ENCODE data around the gene RNF208.

Gene RNF208

DNA sequence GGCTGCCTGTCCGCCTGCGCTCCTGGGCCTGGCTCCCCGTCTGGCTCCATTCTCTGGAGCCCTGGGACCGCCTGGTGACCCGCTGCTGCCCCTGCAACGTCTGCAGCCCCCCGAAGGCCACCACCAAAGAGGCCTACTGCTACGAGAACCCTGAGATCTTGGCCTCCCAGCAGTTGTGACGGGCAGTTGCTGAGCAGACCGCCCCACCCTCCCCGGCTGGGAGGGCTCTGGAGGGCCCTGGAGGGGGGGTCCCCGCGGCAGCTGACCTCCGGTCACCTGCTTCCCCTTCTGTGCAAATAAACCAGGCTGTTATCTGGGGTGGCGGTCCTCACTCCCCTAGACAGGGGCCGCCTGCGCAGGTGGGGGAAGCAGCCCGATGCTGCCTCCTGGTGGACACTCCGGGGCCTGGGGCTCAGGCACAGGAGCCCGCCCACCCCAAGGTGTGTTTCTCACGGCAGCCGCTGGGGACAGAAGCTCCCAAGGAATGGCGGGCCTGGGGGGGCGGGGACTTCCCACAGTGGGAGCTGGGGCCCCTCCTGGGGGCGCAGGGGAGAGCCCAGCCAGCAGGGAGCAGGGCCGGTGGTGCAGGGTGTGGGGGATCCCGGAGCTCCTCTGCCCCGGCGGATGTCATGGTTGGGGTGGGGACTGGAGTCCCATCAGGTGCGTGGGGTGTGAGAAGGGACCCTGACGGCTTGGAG is 14.3 kb upstream of the RNF208 start (continued):
- TF ChIP-seq, protein P1, sequence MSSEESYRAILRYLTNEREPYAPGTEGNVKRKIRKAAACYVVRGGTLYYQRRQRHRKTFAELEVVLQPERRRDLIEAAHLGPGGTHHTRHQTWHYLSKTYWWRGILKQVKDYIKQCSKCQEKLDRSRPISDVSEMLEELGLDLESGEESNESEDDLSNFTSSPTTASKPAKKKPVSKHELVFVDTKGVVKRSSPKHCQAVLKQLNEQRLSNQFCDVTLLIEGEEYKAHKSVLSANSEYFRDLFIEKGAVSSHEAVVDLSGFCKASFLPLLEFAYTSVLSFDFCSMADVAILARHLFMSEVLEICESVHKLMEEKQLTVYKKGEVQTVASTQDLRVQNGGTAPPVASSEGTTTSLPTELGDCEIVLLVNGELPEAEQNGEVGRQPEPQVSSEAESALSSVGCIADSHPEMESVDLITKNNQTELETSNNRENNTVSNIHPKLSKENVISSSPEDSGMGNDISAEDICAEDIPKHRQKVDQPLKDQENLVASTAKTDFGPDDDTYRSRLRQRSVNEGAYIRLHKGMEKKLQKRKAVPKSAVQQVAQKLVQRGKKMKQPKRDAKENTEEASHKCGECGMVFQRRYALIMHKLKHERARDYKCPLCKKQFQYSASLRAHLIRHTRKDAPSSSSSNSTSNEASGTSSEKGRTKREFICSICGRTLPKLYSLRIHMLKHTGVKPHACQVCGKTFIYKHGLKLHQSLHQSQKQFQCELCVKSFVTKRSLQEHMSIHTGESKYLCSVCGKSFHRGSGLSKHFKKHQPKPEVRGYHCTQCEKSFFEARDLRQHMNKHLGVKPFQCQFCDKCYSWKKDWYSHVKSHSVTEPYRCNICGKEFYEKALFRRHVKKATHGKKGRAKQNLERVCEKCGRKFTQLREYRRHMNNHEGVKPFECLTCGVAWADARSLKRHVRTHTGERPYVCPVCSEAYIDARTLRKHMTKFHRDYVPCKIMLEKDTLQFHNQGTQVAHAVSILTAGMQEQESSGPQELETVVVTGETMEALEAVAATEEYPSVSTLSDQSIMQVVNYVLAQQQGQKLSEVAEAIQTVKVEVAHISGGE (tag by site-specific recombination; conservative IDR thresholded peaks at IDR 0.05; ENCODE audit: low read depth): no peak
- TF ChIP-seq ZBTB17 (tag by site-specific recombination; IDR thresholded peaks at IDR 0.05) (no peak), ZNF701 (tag by site-specific recombination; IDR thresholded peaks at IDR 0.05) (no peak), ZNF623 (tag by site-specific recombination; IDR thresholded peaks at IDR 0.05) (no peak), ZNF548 (tag by site-specific recombination; IDR thresholded peaks at IDR 0.05) (no peak), ZNF341 (tag by site-specific recombination; IDR thresholded peaks at IDR 0.05; ENCODE audit: low read depth) (peak; percentile 70), ZNF596 (tag by site-specific recombination; IDR thresholded peaks at IDR 0.05) (no peak), ZSCAN16 (tag by site-specific recombination; IDR thresholded peaks at IDR 0.05) (no peak), ZNF133 (tag by site-specific recombination; IDR thresholded peaks at IDR 0.05) (no peak), ZFP3 (tag by site-specific recombination; IDR thresholded peaks at IDR 0.05; ENCODE audit: low read depth) (no peak), HOXA7 (CRISPR knock-in tag; IDR thresholded peaks at IDR 0.05; ENCODE audit: borderline replicate concordance) (no peak), ZBTB48 (tag by site-specific recombination; IDR thresholded peaks at IDR 0.05) (peak; percentile 19; the same call in 1 of the 2 replicates), ZNF248 (tag by site-specific recombination; IDR thresholded peaks at IDR 0.05) (no peak), SETDB1 (IDR thresholded peaks at IDR 0.05; ENCODE audit: insufficient read length, low read length) (no peak), ZSCAN30 (tag by site-specific recombination; IDR thresholded peaks at IDR 0.05) (peak; percentile 77), ZNF211 (tag by site-specific recombination; IDR thresholded peaks at IDR 0.05; ENCODE audit: low read depth) (no peak), ZNF292 (tag by site-specific recombination; IDR thresholded peaks at IDR 0.05; ENCODE audit: borderline replicate concordance, low read depth) (no peak), ZNF549 (tag by site-specific recombination; IDR thresholded peaks at IDR 0.05) (no peak), ZNF266 (tag by site-specific recombination; IDR thresholded peaks at IDR 0.05; ENCODE audit: low read depth) (no peak), ZNF529 (tag by site-specific recombination; IDR thresholded peaks at IDR 0.05; ENCODE audit: insufficient replicate concordance) (no peak), ZNF112 (tag by site-specific recombination; IDR thresholded peaks at IDR 0.05) (no peak), YY1 (tag by site-specific recombination; IDR thresholded peaks at IDR 0.05) (peak; percentile 80)
- TF ChIP-seq, protein P2, sequence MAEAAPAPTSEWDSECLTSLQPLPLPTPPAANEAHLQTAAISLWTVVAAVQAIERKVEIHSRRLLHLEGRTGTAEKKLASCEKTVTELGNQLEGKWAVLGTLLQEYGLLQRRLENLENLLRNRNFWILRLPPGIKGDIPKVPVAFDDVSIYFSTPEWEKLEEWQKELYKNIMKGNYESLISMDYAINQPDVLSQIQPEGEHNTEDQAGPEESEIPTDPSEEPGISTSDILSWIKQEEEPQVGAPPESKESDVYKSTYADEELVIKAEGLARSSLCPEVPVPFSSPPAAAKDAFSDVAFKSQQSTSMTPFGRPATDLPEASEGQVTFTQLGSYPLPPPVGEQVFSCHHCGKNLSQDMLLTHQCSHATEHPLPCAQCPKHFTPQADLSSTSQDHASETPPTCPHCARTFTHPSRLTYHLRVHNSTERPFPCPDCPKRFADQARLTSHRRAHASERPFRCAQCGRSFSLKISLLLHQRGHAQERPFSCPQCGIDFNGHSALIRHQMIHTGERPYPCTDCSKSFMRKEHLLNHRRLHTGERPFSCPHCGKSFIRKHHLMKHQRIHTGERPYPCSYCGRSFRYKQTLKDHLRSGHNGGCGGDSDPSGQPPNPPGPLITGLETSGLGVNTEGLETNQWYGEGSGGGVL (tag by site-specific recombination; IDR thresholded peaks at IDR 0.05): peak; percentile 68
- TF ChIP-seq, protein P3, sequence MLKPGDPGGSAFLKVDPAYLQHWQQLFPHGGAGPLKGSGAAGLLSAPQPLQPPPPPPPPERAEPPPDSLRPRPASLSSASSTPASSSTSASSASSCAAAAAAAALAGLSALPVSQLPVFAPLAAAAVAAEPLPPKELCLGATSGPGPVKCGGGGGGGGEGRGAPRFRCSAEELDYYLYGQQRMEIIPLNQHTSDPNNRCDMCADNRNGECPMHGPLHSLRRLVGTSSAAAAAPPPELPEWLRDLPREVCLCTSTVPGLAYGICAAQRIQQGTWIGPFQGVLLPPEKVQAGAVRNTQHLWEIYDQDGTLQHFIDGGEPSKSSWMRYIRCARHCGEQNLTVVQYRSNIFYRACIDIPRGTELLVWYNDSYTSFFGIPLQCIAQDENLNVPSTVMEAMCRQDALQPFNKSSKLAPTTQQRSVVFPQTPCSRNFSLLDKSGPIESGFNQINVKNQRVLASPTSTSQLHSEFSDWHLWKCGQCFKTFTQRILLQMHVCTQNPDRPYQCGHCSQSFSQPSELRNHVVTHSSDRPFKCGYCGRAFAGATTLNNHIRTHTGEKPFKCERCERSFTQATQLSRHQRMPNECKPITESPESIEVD (tag by site-specific recombination; IDR thresholded peaks at IDR 0.05): no peak
- TF ChIP-seq, protein P4, sequence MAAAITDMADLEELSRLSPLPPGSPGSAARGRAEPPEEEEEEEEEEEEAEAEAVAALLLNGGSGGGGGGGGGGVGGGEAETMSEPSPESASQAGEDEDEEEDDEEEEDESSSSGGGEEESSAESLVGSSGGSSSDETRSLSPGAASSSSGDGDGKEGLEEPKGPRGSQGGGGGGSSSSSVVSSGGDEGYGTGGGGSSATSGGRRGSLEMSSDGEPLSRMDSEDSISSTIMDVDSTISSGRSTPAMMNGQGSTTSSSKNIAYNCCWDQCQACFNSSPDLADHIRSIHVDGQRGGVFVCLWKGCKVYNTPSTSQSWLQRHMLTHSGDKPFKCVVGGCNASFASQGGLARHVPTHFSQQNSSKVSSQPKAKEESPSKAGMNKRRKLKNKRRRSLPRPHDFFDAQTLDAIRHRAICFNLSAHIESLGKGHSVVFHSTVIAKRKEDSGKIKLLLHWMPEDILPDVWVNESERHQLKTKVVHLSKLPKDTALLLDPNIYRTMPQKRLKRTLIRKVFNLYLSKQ (tag by site-specific recombination; IDR thresholded peaks at IDR 0.05; ENCODE audit: borderline replicate concordance): no peak
- TF ChIP-seq, protein P5, sequence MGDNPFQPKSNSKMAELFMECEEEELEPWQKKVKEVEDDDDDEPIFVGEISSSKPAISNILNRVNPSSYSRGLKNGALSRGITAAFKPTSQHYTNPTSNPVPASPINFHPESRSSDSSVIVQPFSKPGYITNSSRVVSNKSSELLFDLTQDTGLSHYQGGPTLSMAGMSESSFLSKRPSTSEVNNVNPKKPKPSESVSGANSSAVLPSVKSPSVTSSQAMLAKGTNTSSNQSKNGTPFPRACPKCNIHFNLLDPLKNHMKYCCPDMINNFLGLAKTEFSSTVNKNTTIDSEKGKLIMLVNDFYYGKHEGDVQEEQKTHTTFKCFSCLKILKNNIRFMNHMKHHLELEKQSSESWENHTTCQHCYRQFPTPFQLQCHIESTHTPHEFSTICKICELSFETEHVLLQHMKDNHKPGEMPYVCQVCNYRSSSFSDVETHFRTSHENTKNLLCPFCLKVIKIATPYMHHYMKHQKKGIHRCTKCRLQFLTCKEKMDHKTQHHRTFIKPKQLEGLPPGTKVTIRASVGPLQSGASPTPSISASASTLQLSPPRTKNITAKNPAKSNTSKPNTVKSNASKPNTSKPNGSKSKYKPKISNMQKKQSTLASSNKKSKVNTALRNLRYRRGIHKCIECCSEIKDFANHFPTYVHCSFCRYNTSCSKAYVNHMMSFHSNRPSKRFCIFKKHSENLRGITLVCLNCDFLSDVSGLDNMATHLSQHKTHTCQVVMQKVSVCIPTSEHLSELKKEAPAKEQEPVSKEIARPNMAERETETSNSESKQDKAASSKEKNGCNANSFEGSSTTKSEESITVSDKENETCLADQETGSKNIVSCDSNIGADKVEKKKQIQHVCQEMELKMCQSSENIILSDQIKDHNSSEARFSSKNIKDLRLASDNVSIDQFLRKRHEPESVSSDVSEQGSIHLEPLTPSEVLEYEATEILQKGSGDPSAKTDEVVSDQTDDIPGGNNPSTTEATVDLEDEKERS (tag by site-specific recombination; IDR thresholded peaks at IDR 0.05): no peak
- TF ChIP-seq, protein P6, sequence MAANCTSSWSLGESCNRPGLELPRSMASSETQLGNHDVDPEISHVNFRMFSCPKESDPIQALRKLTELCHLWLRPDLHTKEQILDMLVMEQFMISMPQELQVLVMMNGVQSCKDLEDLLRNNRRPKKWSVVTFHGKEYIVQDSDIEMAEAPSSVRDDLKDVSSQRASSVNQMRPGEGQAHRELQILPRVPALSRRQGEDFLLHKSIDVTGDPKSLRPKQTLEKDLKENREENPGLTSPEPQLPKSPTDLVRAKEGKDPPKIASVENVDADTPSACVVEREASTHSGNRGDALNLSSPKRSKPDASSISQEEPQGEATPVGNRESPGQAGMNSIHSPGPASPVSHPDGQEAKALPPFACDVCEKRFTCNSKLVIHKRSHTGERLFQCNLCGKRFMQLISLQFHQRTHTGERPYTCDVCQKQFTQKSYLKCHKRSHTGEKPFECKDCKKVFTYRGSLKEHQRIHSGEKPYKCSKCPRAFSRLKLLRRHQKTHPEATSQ (tag by site-specific recombination; IDR thresholded peaks at IDR 0.05): 0 out of 2 replicates have a peak, but pooled peaks have one; percentile 65

All from HEK293 (cell line).